ENCODE results near the gene LLGL2. TPM values are rescaled to one million over a fixed set of nuclear protein-coding genes. Genes with fewer than 3 reads are reported as not detected.

LLGL2 gene
- polyA plus RNA-seq, 2 donors = 71.6 to 139 TPM

DNA sequence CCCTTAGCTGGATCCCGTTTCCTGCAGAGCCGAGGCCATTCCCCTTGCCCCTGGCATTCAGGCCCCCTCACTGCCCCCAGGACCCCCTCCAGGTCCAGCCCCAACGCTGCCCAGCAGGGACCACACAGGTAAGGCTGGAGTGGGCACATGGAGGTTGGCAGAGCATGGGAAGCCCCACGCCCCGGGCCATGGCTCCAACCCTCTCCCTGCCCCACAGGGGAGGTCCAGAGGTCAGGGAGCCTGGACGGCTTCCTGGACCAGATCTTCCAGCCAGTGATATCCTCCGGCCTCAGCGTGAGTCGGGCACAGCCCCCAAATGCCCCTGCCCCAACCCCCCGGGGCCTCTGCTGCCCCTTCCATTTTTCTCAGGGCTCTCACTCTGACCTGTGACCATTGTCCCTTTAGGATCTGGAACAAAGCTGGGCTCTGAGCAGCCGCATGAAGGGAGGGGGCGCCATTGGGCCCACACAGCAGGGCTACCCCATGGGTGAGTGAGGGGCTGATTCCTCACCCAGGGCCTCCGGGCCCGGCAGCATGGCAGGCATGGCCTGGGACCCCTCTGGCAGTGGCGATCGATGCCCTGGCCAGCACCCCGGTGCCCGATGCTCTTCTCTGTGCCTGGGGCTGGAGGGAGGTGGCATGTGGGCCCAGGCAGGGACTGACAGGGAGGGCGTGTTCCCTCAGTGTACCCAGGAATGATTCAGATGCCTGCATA is 89.2 kb downstream of the LLGL2 start:
- Histone ChIP-seq H3K27me3 (ENCODE audit: control insufficient read depth in 1 of 2, insufficient read depth in 2 of 2, low read length in 2 of 2) (no peaks in the 10 kb centered on the region), H3K36me3 (ENCODE audit: control insufficient read depth in 2 of 2, insufficient read depth in 2 of 2, low read length in 1 of 2) (peaks cover 0 to 18% of the 10 kb centered on the region in 2 donors), H3K9me3 (ENCODE audit: control insufficient read depth in 2 of 2, insufficient read depth in 1 of 2, low read depth in 1 of 2, low read length in 1 of 2) (no peaks in the 10 kb centered on the region), H3K4me3 (ENCODE audit: low read depth in 1 of 2, low read length in 2 of 2) (no peak overlapping the region), H3K27ac (ENCODE audit: low read depth in 2 of 2, low read length in 1 of 2) (no peak overlapping the region), H3K4me1 (ENCODE audit: control insufficient read depth in 2 of 2, insufficient read depth in 2 of 2, low read length in 1 of 2) (peaks cover 0 to 16% of the 10 kb centered on the region in 2 donors)
- 88% methylated on average over 19 of the region's 19 CpGs for WGBS, 2 donors

GRCh38 chr17:75615301-75615700 is 89.8 kb downstream of the LLGL2 start:
- Histone ChIP-seq H3K9me3 (ENCODE audit: control insufficient read depth in 2 of 2, insufficient read depth in 1 of 2, low read depth in 1 of 2, low read length in 1 of 2) (no peaks in the 10 kb centered on the region), H3K27ac (ENCODE audit: low read depth in 2 of 2, low read length in 1 of 2) (no peak overlapping the region), H3K36me3 (ENCODE audit: control insufficient read depth in 2 of 2, insufficient read depth in 2 of 2, low read length in 1 of 2) (peaks cover 0 to 18% of the 10 kb centered on the region in 2 donors), H3K4me1 (ENCODE audit: control insufficient read depth in 2 of 2, insufficient read depth in 2 of 2, low read length in 1 of 2) (peaks cover 0 to 16% of the 10 kb centered on the region in 2 donors), H3K4me3 (ENCODE audit: low read depth in 1 of 2, low read length in 2 of 2) (no peak overlapping the region), H3K27me3 (ENCODE audit: control insufficient read depth in 1 of 2, insufficient read depth in 2 of 2, low read length in 2 of 2) (no peaks in the 10 kb centered on the region)
- WGBS, 2 donors = 91 to 93% methylated on average over 11 of the region's 11 CpGs

- 87 to 88% methylated on average over 22 to 24 of the region's 24 CpGs for WGBS, 2 donors
- Histone ChIP-seq H3K36me3 (ENCODE audit: control insufficient read depth in 2 of 2, insufficient read depth in 2 of 2, low read length in 1 of 2) (peaks cover 0 to 18% of the 10 kb centered on the region in 2 donors), H3K4me3 (ENCODE audit: low read depth in 1 of 2, low read length in 2 of 2) (no peak overlapping the region), H3K4me1 (ENCODE audit: control insufficient read depth in 2 of 2, insufficient read depth in 2 of 2, low read length in 1 of 2) (peaks cover 0 to 7% of the 10 kb centered on the region in 2 donors), H3K9me3 (ENCODE audit: control insufficient read depth in 2 of 2, insufficient read depth in 1 of 2, low read depth in 1 of 2, low read length in 1 of 2) (no peaks in the 10 kb centered on the region), H3K27ac (ENCODE audit: low read depth in 2 of 2, low read length in 1 of 2) (no peak overlapping the region), H3K27me3 (ENCODE audit: control insufficient read depth in 1 of 2, insufficient read depth in 2 of 2, low read length in 2 of 2) (no peaks in the 10 kb centered on the region)
Observed at GRCh38 chr17:75616521-75617122, 91.1 kb downstream of the LLGL2 start.

- Histone ChIP-seq H3K27me3 (ENCODE audit: control insufficient read depth in 1 of 2, insufficient read depth in 2 of 2, low read length in 2 of 2) (no peaks in the 10 kb centered on the region), H3K4me3 (ENCODE audit: low read depth in 1 of 2, low read length in 2 of 2) (no peak overlapping the region), H3K9me3 (ENCODE audit: control insufficient read depth in 2 of 2, insufficient read depth in 1 of 2, low read depth in 1 of 2, low read length in 1 of 2) (no peaks in the 10 kb centered on the region), H3K36me3 (ENCODE audit: control insufficient read depth in 2 of 2, insufficient read depth in 2 of 2, low read length in 1 of 2) (peaks cover 0 to 16% of the 10 kb centered on the region in 2 donors), H3K4me1 (ENCODE audit: control insufficient read depth in 2 of 2, insufficient read depth in 2 of 2, low read length in 1 of 2) (peaks cover 0 to 3% of the 10 kb centered on the region in 2 donors), H3K27ac (ENCODE audit: low read depth in 2 of 2, low read length in 1 of 2) (no peak overlapping the region)
- 88 to 91% methylated on average over 16 of the region's 16 CpGs for WGBS, 2 donors
Observed at GRCh38 chr17:75617218-75617617, 91.7 kb downstream of the LLGL2 start.

GRCh38 chr17:75617675-75618074 is 92.2 kb downstream of the LLGL2 start:
- no peak overlapping the region for H3K27ac ChIP-seq (ENCODE audit: low read depth in 2 of 2, low read length in 1 of 2)
- H3K9me3 ChIP-seq (ENCODE audit: control insufficient read depth in 2 of 2, insufficient read depth in 1 of 2, low read depth in 1 of 2, low read length in 1 of 2) = no peaks in the 10 kb centered on the region
- no peaks in the 10 kb centered on the region for H3K27me3 ChIP-seq (ENCODE audit: control insufficient read depth in 1 of 2, insufficient read depth in 2 of 2, low read length in 2 of 2)
- WGBS, 2 donors = 92% methylated on average over 10 to 11 of the region's 11 CpGs
- peaks cover 0 to 16% of the 10 kb centered on the region in 2 donors for H3K36me3 ChIP-seq (ENCODE audit: control insufficient read depth in 2 of 2, insufficient read depth in 2 of 2, low read length in 1 of 2)
- H3K4me3 ChIP-seq (ENCODE audit: low read depth in 1 of 2, low read length in 2 of 2) = no peak overlapping the region
- peaks cover 0 to 3% of the 10 kb centered on the region in 2 donors for H3K4me1 ChIP-seq (ENCODE audit: control insufficient read depth in 2 of 2, insufficient read depth in 2 of 2, low read length in 1 of 2)

GRCh38 chr17:75619506-75620431 is 94.3 kb downstream of the LLGL2 start:
- H3K36me3 ChIP-seq (ENCODE audit: control insufficient read depth in 2 of 2, insufficient read depth in 2 of 2, low read length in 1 of 2) = peaks cover 0 to 18% of the 10 kb centered on the region in 2 donors
- no peaks in the 10 kb centered on the region for H3K27me3 ChIP-seq (ENCODE audit: control insufficient read depth in 1 of 2, insufficient read depth in 2 of 2, low read length in 2 of 2)
- no peaks in the 10 kb centered on the region for H3K9me3 ChIP-seq (ENCODE audit: control insufficient read depth in 2 of 2, insufficient read depth in 1 of 2, low read depth in 1 of 2, low read length in 1 of 2)
- WGBS, 2 donors = 80 to 84% methylated on average over 35 to 36 of the region's 36 CpGs
- H3K4me3 ChIP-seq (ENCODE audit: low read depth in 1 of 2, low read length in 2 of 2) = no peak overlapping the region
- H3K4me1 ChIP-seq (ENCODE audit: control insufficient read depth in 2 of 2, insufficient read depth in 2 of 2, low read length in 1 of 2) = no peaks in the 10 kb centered on the region
- H3K27ac ChIP-seq (ENCODE audit: low read depth in 2 of 2, low read length in 1 of 2) = no peak overlapping the region

DNA sequence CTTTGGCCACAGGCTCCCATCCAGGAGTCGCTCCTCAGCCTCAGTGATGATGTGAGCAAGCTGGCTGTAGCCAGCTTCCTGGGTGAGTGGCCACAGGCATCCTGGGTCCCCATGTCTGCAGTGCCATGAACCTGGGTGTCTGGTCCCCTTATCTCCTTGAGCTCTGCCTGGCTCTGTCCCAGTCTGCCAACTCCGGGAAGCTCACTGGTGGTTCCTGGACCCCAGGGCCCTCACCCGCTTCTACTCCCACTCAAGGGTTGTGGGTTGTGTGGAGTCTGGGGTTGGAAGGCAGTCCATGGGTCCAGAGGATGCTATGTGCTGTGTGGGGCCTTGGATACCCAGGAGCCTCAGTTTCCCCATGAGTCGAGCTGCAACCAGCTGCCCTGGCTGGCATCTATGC is 96.0 kb downstream of the LLGL2 start:
- H3K36me3 ChIP-seq (ENCODE audit: control insufficient read depth in 2 of 2, insufficient read depth in 2 of 2, low read length in 1 of 2) = peaks cover 0 to 28% of the 10 kb centered on the region in 2 donors
- H3K4me3 ChIP-seq (ENCODE audit: low read depth in 1 of 2, low read length in 2 of 2) = no peak overlapping the region
- H3K4me1 ChIP-seq (ENCODE audit: control insufficient read depth in 2 of 2, insufficient read depth in 2 of 2, low read length in 1 of 2) = no peaks in the 10 kb centered on the region
- H3K9me3 ChIP-seq (ENCODE audit: control insufficient read depth in 2 of 2, insufficient read depth in 1 of 2, low read depth in 1 of 2, low read length in 1 of 2) = no peaks in the 10 kb centered on the region
- no peak overlapping the region for H3K27ac ChIP-seq (ENCODE audit: low read depth in 2 of 2, low read length in 1 of 2)
- H3K27me3 ChIP-seq (ENCODE audit: control insufficient read depth in 1 of 2, insufficient read depth in 2 of 2, low read length in 2 of 2) = no peaks in the 10 kb centered on the region
- WGBS, 2 donors = 83 to 84% methylated on average over 4 of the region's 4 CpGs

- no peak overlapping the region for H3K27ac ChIP-seq (ENCODE audit: low read depth in 2 of 2, low read length in 1 of 2)
- no peak overlapping the region for H3K4me3 ChIP-seq (ENCODE audit: low read depth in 1 of 2, low read length in 2 of 2)
- H3K36me3 ChIP-seq (ENCODE audit: control insufficient read depth in 2 of 2, insufficient read depth in 2 of 2, low read length in 1 of 2) = peaks cover 0 to 32% of the 10 kb centered on the region in 2 donors
- no peaks in the 10 kb centered on the region for H3K9me3 ChIP-seq (ENCODE audit: control insufficient read depth in 2 of 2, insufficient read depth in 1 of 2, low read depth in 1 of 2, low read length in 1 of 2)
- H3K4me1 ChIP-seq (ENCODE audit: control insufficient read depth in 2 of 2, insufficient read depth in 2 of 2, low read length in 1 of 2) = no peaks in the 10 kb centered on the region
- H3K27me3 ChIP-seq (ENCODE audit: control insufficient read depth in 1 of 2, insufficient read depth in 2 of 2, low read length in 2 of 2) = no peaks in the 10 kb centered on the region
- 79 to 80% methylated on average over 8 of the region's 8 CpGs for WGBS, 2 donors
Observed at GRCh38 chr17:75622076-75622475, 96.6 kb downstream of the LLGL2 start.

- Histone ChIP-seq H3K36me3 (ENCODE audit: control insufficient read depth in 2 of 2, insufficient read depth in 2 of 2, low read length in 1 of 2) (peaks cover 0 to 35% of the 10 kb centered on the region in 2 donors), H3K4me3 (ENCODE audit: low read depth in 1 of 2, low read length in 2 of 2) (no peak overlapping the region), H3K27me3 (ENCODE audit: control insufficient read depth in 1 of 2, insufficient read depth in 2 of 2, low read length in 2 of 2) (no peaks in the 10 kb centered on the region), H3K27ac (ENCODE audit: low read depth in 2 of 2, low read length in 1 of 2) (no peak overlapping the region), H3K9me3 (ENCODE audit: control insufficient read depth in 2 of 2, insufficient read depth in 1 of 2, low read depth in 1 of 2, low read length in 1 of 2) (no peaks in the 10 kb centered on the region), H3K4me1 (ENCODE audit: control insufficient read depth in 2 of 2, insufficient read depth in 2 of 2, low read length in 1 of 2) (no peaks in the 10 kb centered on the region)
- WGBS, 2 donors = 86 to 87% methylated on average over 15 of the region's 15 CpGs
Observed at GRCh38 chr17:75622771-75623273, 97.3 kb downstream of the LLGL2 start.
